Activated naive CD8-positive, alpha-beta T cell treated with anti-CD3 and anti-CD28 coated beads, Interleukin-2, amount 10 ng/mL, durations not matched to agents 7 days and 5 days (primary cell): ENCODE data around the gene ATXN1. TPM values are rescaled to one million over a fixed set of nuclear protein-coding genes. Genes with fewer than 3 reads are reported as not detected.

Experiments
- ATAC-seq: fragments of 150-1000 bp; cut with Tn5 transposase; one replicate; pipeline ENCODE4 v1.10.0; 2021; ENCODE audit warnings: low read depth, moderate library complexity
- POLR2A ChIA-PET: fragments of 350-600 bp; sonication (Branson Sonifier 250); formaldehyde crosslinking; loops from one replicate; lab custom pipeline; 2021; ENCODE audit warnings: antibody characterized with exemption; lab: Charles Lee
- DNase-seq: peaks from one replicate; pipeline ENCODE4 v3.0.0; 2021
- H3K27ac Mint-ChIP-seq: one replicate; pipeline ENCODE4 v1.8.0; 2022; ENCODE audit warnings: mild to moderate bottlenecking, mixed read lengths
- H3K27me3 Mint-ChIP-seq: one replicate; pipeline ENCODE4 v1.8.0; 2022; ENCODE audit warnings: mild to moderate bottlenecking, moderate library complexity, mixed read lengths
- H3K36me3 Mint-ChIP-seq: one replicate; pipeline ENCODE4 v1.8.0; 2021; ENCODE audit warnings: mild to moderate bottlenecking, mixed read lengths
- H3K4me1 Mint-ChIP-seq: one replicate; pipeline ENCODE4 v1.8.0; 2021; ENCODE audit warnings: mixed read lengths
- H3K4me3 Mint-ChIP-seq: one replicate; pipeline ENCODE4 v1.8.0; 2022; ENCODE audit warnings: mild to moderate bottlenecking, moderate library complexity, mixed read lengths
- H3K9me3 Mint-ChIP-seq: one replicate; pipeline ENCODE4 v1.8.0; 2021; ENCODE audit warnings: mixed read lengths
- total RNA-seq, 2 experiments: library from RNA; stranded (reverse); gene quantifications; one replicate each; pipeline ENCODE4 v1.2.3, GENCODE V29; 2021

Gene ATXN1
- total RNA-seq, 2 experiments from 2014 or later = 63.6 to 67.2 TPM

- Mint-ChIP-seq H3K4me3 (peak overlapping the region; percentile 25), H3K9me3 (no peaks in the 10 kb centered on the region), H3K27ac (no peak overlapping the region), H3K4me1 (peaks cover 44% of the 10 kb centered on the region), H3K27me3 (no peaks in the 10 kb centered on the region), H3K36me3 (no peaks in the 10 kb centered on the region)
- no peak for DNase-seq
- no peak for ATAC-seq
- POLR2A ChIA-PET = interaction anchor here (0.5 to 1.7 kb wide), 3 partner anchors 63 to 442 kb away, joined by 3 to 6 read pairs (median 3); no protein-coding TSS in a partner anchor
These were observed 3.1 kb upstream of the ATXN1 start for GRCh38 chr6:16764188-16764950.

GRCh38 chr6:16762550-16763477 is 1.6 kb upstream of the ATXN1 start:
- Mint-ChIP-seq H3K27ac (peak overlapping the region; percentile 100), H3K36me3 (peaks cover under 1% of the 10 kb centered on the region), H3K4me3 (peak overlapping the region; percentile 100), H3K27me3 (no peaks in the 10 kb centered on the region), H3K4me1 (peaks cover 43% of the 10 kb centered on the region), H3K9me3 (no peaks in the 10 kb centered on the region)
- DNase-seq (peak; percentile 60), ATAC-seq (no peak)
- POLR2A ChIA-PET = interaction anchor here (0.6 to 3.3 kb wide), 15 partner anchors 7 to 443 kb away, joined by 3 to 42 read pairs (median 5); no protein-coding TSS in a partner anchor

GRCh38 chr6:16762268-16762549 is 949 bp upstream of the ATXN1 start:
- DNase-seq (no peak), ATAC-seq (peak; percentile 7)
- H3K4me1 Mint-ChIP-seq = peaks cover 42% of the 10 kb centered on the region
- peak overlapping the region; percentile 100 for H3K4me3 Mint-ChIP-seq
- POLR2A ChIA-PET = interaction anchor here (1.0 to 3.3 kb wide), 18 partner anchors 8 to 442 kb away, joined by 3 to 42 read pairs (median 8); no protein-coding TSS in a partner anchor
- no peaks in the 10 kb centered on the region for H3K27me3 Mint-ChIP-seq
- H3K9me3 Mint-ChIP-seq = no peaks in the 10 kb centered on the region
- H3K36me3 Mint-ChIP-seq = peaks cover 2% of the 10 kb centered on the region
- H3K27ac Mint-ChIP-seq = peak overlapping the region; percentile 100

- Mint-ChIP-seq H3K4me1 (peaks cover 39% of the 10 kb centered on the region), H3K27me3 (no peaks in the 10 kb centered on the region), H3K27ac (peak overlapping the region; percentile 100), H3K4me3 (peak overlapping the region; percentile 100), H3K9me3 (no peaks in the 10 kb centered on the region), H3K36me3 (peaks cover 2% of the 10 kb centered on the region)
- POLR2A ChIA-PET = interaction anchor here (0.6 to 3.3 kb wide), 24 partner anchors 9 to 633 kb away, joined by 3 to 42 read pairs (median 6); partner anchors contain the start of gene MYLIP
- DNase-seq (peak; percentile 89), ATAC-seq (peak; percentile 74)
These were observed 409 bp upstream of the ATXN1 start for GRCh38 chr6:16761471-16762267.

- Mint-ChIP-seq H3K4me1 (peaks cover 34% of the 10 kb centered on the region), H3K27ac (peak overlapping the region; percentile 92), H3K4me3 (peak overlapping the region; percentile 92), H3K36me3 (peaks cover 4% of the 10 kb centered on the region), H3K27me3 (no peaks in the 10 kb centered on the region), H3K9me3 (no peaks in the 10 kb centered on the region)
- ATAC-seq = peak; percentile 39
- POLR2A ChIA-PET = interaction anchor here (0.6 to 2.2 kb wide), 10 partner anchors 10 to 1445 kb away, joined by 3 to 9 read pairs (median 7); no protein-coding TSS in a partner anchor
- DNase-seq = peak; percentile 82
These were observed 1.4 kb downstream of the ATXN1 start for GRCh38 chr6:16759646-16760515.

GRCh38 chr6:16759181-16759645 is 2.0 kb downstream of the ATXN1 start:
- DNase-seq (no peak), ATAC-seq (no peak)
- peaks cover 30% of the 10 kb centered on the region for H3K4me1 Mint-ChIP-seq
- H3K27ac Mint-ChIP-seq = peak overlapping the region; percentile 92
- POLR2A ChIA-PET = interaction anchor here (0.6 to 2.2 kb wide), 16 partner anchors 9 to 1446 kb away, joined by 3 to 9 read pairs (median 4); no protein-coding TSS in a partner anchor
- peak overlapping the region; percentile 92 for H3K4me3 Mint-ChIP-seq
- no peaks in the 10 kb centered on the region for H3K9me3 Mint-ChIP-seq
- H3K36me3 Mint-ChIP-seq = peaks cover 4% of the 10 kb centered on the region
- H3K27me3 Mint-ChIP-seq = no peaks in the 10 kb centered on the region

- H3K27me3 Mint-ChIP-seq = no peaks in the 10 kb centered on the region
- POLR2A ChIA-PET = interaction anchor here (0.6 to 2.2 kb wide), 7 partner anchors 9 to 628 kb away, joined by 4 to 9 read pairs (median 7); no protein-coding TSS in a partner anchor
- H3K4me3 Mint-ChIP-seq = peak overlapping the region; percentile 92
- H3K27ac Mint-ChIP-seq = peak overlapping the region; percentile 92
- DNase-seq = no peak
- no peaks in the 10 kb centered on the region for H3K9me3 Mint-ChIP-seq
- peaks cover 4% of the 10 kb centered on the region for H3K36me3 Mint-ChIP-seq
- no peak for ATAC-seq
- H3K4me1 Mint-ChIP-seq = peaks cover 25% of the 10 kb centered on the region
These were observed 2.9 kb downstream of the ATXN1 start for GRCh38 chr6:16758163-16758975.

- Mint-ChIP-seq H3K27me3 (no peaks in the 10 kb centered on the region), H3K27ac (no peak overlapping the region), H3K4me1 (peaks cover 24% of the 10 kb centered on the region), H3K36me3 (peaks cover 13% of the 10 kb centered on the region), H3K4me3 (no peak overlapping the region), H3K9me3 (no peaks in the 10 kb centered on the region)
- DNase-seq (no peak), ATAC-seq (no peak)
- POLR2A ChIA-PET = no interaction called here
These were observed 3.9 kb downstream of the ATXN1 start for GRCh38 chr6:16757332-16757731.

GRCh38 chr6:16756660-16757255 is 4.5 kb downstream of the ATXN1 start:
- no peaks in the 10 kb centered on the region for H3K9me3 Mint-ChIP-seq
- POLR2A ChIA-PET = no interaction called here
- ATAC-seq = no peak
- H3K27ac Mint-ChIP-seq = no peak overlapping the region
- H3K4me3 Mint-ChIP-seq = no peak overlapping the region
- DNase-seq = no peak
- H3K27me3 Mint-ChIP-seq = no peaks in the 10 kb centered on the region
- H3K4me1 Mint-ChIP-seq = peaks cover 24% of the 10 kb centered on the region
- peaks cover 13% of the 10 kb centered on the region for H3K36me3 Mint-ChIP-seq

GRCh38 chr6:16755544-16755943 is 5.7 kb downstream of the ATXN1 start:
- POLR2A ChIA-PET = no interaction called here
- ATAC-seq = no peak
- no peak for DNase-seq
- peaks cover 20% of the 10 kb centered on the region for H3K36me3 Mint-ChIP-seq
- no peak overlapping the region for H3K27ac Mint-ChIP-seq
- no peaks in the 10 kb centered on the region for H3K27me3 Mint-ChIP-seq
- peaks cover 25% of the 10 kb centered on the region for H3K4me1 Mint-ChIP-seq
- H3K9me3 Mint-ChIP-seq = no peaks in the 10 kb centered on the region
- no peak overlapping the region for H3K4me3 Mint-ChIP-seq

- Mint-ChIP-seq H3K4me3 (no peak overlapping the region), H3K27me3 (no peaks in the 10 kb centered on the region), H3K4me1 (peaks cover 27% of the 10 kb centered on the region), H3K36me3 (peaks cover 23% of the 10 kb centered on the region), H3K9me3 (no peaks in the 10 kb centered on the region), H3K27ac (no peak overlapping the region)
- POLR2A ChIA-PET = no interaction called here
- no peak for ATAC-seq
- no peak for DNase-seq
These were observed 6.4 kb downstream of the ATXN1 start for GRCh38 chr6:16754876-16755275.
